Heart right ventricle (tissue), 16 donors: ENCODE results near the gene PSTPIP1. TPM values are rescaled to one million over a fixed set of nuclear protein-coding genes. Genes with fewer than 3 reads are reported as not detected.

ENCODE experiments used
- ATAC-seq, 8 donors: fragments of 200-7000 bp; cut with Tn5 transposase; one replicate each; pipeline ENCODE4 v1.9.1; 2020; ENCODE audit warnings: mild to moderate bottlenecking in 8 of 8, moderate library complexity in 8 of 8, moderate number of reproducible peaks in 1 of 8
- DNase-seq, 2 donors: peaks; one replicate each; pipeline ENCODE4 v3.0.0-alpha.2; 2020
- H3K27ac ChIP-seq, 10 donors: fragments of 200-600 bp; sonication (generic) in 2 of 10; one replicate each; pipeline versions ENCODE4 v1.5.0 to v1.8.0; 2020 to 2022; ENCODE audit warnings: mild to moderate bottlenecking in 3 of 10
- H3K27me3 ChIP-seq, 7 donors: fragments of 200-600 bp; one replicate each; pipeline ENCODE4 v1.8.0; 2021 to 2022; ENCODE audit warnings: mild to moderate bottlenecking in 2 of 7
- H3K36me3 ChIP-seq, 9 donors: fragments of 200-600 bp; sonication (generic) in 1 of 9; one replicate each; pipeline versions ENCODE4 v1.5.0 to v1.8.0; 2020 to 2022; ENCODE audit warnings: mild to moderate bottlenecking in 2 of 9
- H3K4me1 ChIP-seq, 9 donors: fragments of 200-600 bp; sonication (generic) in 1 of 9; one replicate each; pipeline versions ENCODE4 v1.5.0 to v1.8.0; 2020 to 2022; ENCODE audit warnings: mild to moderate bottlenecking in 4 of 9
- H3K4me3 ChIP-seq, 10 donors: fragments of 200-600 bp; sonication (generic) in 2 of 10; one replicate each; pipeline versions ENCODE4 v1.5.0 to v1.8.0; 2020 to 2022; ENCODE audit warnings: mild to moderate bottlenecking in 7 of 10, moderate library complexity in 2 of 10
- H3K9me3 ChIP-seq, 11 donors: fragments of 200-600 bp in 10 of 11; sonication (generic) in 2 of 11; one replicate each; pipeline versions ENCODE4 v1.5.0 to v1.8.0; 2013 to 2022; ENCODE audit warnings: mild to moderate bottlenecking in 2 of 11, control low read depth in 1 of 11, moderate library complexity in 1 of 11
- CTCF ChIP-seq, 9 donors: fragments of 200-600 bp; sonication (generic) in 2 of 9; IDR thresholded peaks; one replicate each; pipeline versions ENCODE4 v1.5.0 to v1.8.0; 2021 to 2022; ENCODE audit warnings: antibody characterized with exemption in 9 of 9, mild to moderate bottlenecking in 5 of 9, moderate library complexity in 1 of 9
- WGBS, 2 donors: extraction: QIAGEN DNeasy Blood & Tissue Kit; methylation state at CpG; one replicate each; pipeline ENCODE4 v1.1.7; 2013; ENCODE audit warnings: inconsistent platforms in 1 of 2; 5-methylcytosine and 5-hydroxymethylcytosine counted together
- intact Hi-C, 10 donors: fragments of 100-400 bp; cut with DNase I; formaldehyde crosslinking; loops; one replicate each; pipeline versions ENCODE4 v1.11.1 to v1.14.2; 2022
- polyA plus RNA-seq, 2 donors: library from polyadenylated mRNA; stranded (reverse); fragments of 200-250 nt; gene quantifications; one replicate each; pipeline ENCODE4 v1.2.3, GENCODE V29; 2013
- total RNA-seq, 10 donors: library from RNA; stranded (reverse); fragmentation: NEBNext Ultra II Directional in 3 of 10; extraction: Animal tissue kit (Norgen Biotek cat#: 25700) in 3 of 10; gene quantifications; one replicate each; pipeline versions ENCODE4 v1.2.1 to v1.2.4, GENCODE V29; 2021 to 2023
- donor health status: Arrhythmogenic right ventricular cardiomyopathy.
- donor health status: ischemic (EF 13 %, LVEDD 7.1; RV severe dilation, severe dysfunction).
- donor health status: healthy with polysubstance abuse.
- donor health status: DM: no; HTN: yes; CAD: no.
- donor health status: DM: no; HTN: no; CAD: no.
- donor health status: ischemic (EF 25% LVEDD 6.9; RV normal size, moderate dysfunction).
- donor health status: ischemic (EF 25% LVEDD 5.7; RV mildly dilated, moderate dysfunction).
- donor health status: healthy.
- donor health status: DM: yes; HTN: yes; CAD: no.
- donor health status: Ischemic cardiomyopathy.
- donor health status: ischemic (EF 35%, LVEDD 5.7; RV mildly dilated, moderate dysfunction).
- donor health status: nonischemic (EF 11% LVEDD 7.7; RV severe dilation, severe dysfunction).
- donor health status: DM: yes; HTN: yes; CAD: no.
- donor health status: PGD.
- donor health status: ischemic (EF 29% LVEDD 5.4; RV normal size, mild dysfunction).
- donor health status: nonischemic (EF 23%, LVEDD 6.1; RV moderate dilation, normal function).

Gene PSTPIP1
- total and polyA plus RNA-seq, 12 donors, result 1.3 to 10.4 (median 2.9) TPM; not detected in 1

GRCh38 chr15:77022646-77023575, 28.0 kb downstream of the PSTPIP1 start:
- ATAC-seq (no peak), DNase-seq (no peak)
- no peak overlapping the region for H3K4me3 ChIP-seq
- intact Hi-C loops, result loop anchor here in 6 of 10 donors (5.0 to 10.0 kb wide), 5 partner anchors 48 to 524 kb away; no protein-coding TSS in a partner anchor
- H3K27me3 ChIP-seq, result no peaks in the 10 kb centered on the region
- peak overlapping the region in 1 of 10 donors; percentile 80 for H3K27ac ChIP-seq
- peaks cover 0 to 49% (median 9%) of the 10 kb centered on the region in 9 donors for H3K4me1 ChIP-seq
- TF ChIP-seq CTCF (IDR thresholded peaks at IDR 0.05), result no peak
- H3K9me3 ChIP-seq, result no peaks in the 10 kb centered on the region
- 89 to 94% methylated on average over 14 of the region's 14 CpGs for WGBS, 2 donors
- peaks cover 0 to 40% (median 0%) of the 10 kb centered on the region in 9 donors for H3K36me3 ChIP-seq

GRCh38 chr15:77023576-77024272, 28.8 kb downstream of the PSTPIP1 start:
- H3K4me1 ChIP-seq, result peaks cover 0 to 45% (median 9%) of the 10 kb centered on the region in 9 donors
- H3K9me3 ChIP-seq, result no peaks in the 10 kb centered on the region
- intact Hi-C loops, result loop anchor here in 7 of 10 donors (1.0 to 10.0 kb wide), 6 partner anchors 49 to 524 kb away; no protein-coding TSS in a partner anchor
- DNase-seq, result no peak
- peaks cover 0 to 39% (median 0%) of the 10 kb centered on the region in 9 donors for H3K36me3 ChIP-seq
- 63 to 70% methylated on average over 20 of the region's 20 CpGs for WGBS, 2 donors
- no peak for TF ChIP-seq CTCF (IDR thresholded peaks at IDR 0.05)
- H3K27ac ChIP-seq, result peak overlapping the region in 1 of 10 donors; percentile 80
- peak in 1 of 8 donors; percentile 6 for ATAC-seq
- no peak overlapping the region for H3K4me3 ChIP-seq
- H3K27me3 ChIP-seq, result peaks cover 0 to 5% (median 0%) of the 10 kb centered on the region in 7 donors

GRCh38 chr15:77024273-77025082, 29.6 kb downstream of the PSTPIP1 start:
- DNase-seq (peak; percentile 63 to 79), ATAC-seq (peak; percentile 38 to 77 (median 54))
- H3K27ac ChIP-seq, result no peak overlapping the region
- peaks cover 0 to 38% (median 9%) of the 10 kb centered on the region in 9 donors for H3K4me1 ChIP-seq
- WGBS, 2 donors, result 32 to 33% methylated on average over 17 of the region's 17 CpGs
- H3K9me3 ChIP-seq, result no peaks in the 10 kb centered on the region
- H3K4me3 ChIP-seq, result no peak overlapping the region
- H3K27me3 ChIP-seq, result peaks cover 0 to 10% (median 0%) of the 10 kb centered on the region in 7 donors
- intact Hi-C loops, result loop anchor here in 9 of 10 donors (1.0 to 10.0 kb wide), 8 partner anchors 50 to 523 kb away; no protein-coding TSS in a partner anchor
- H3K36me3 ChIP-seq, result peaks cover 0 to 43% (median 0%) of the 10 kb centered on the region in 9 donors
- TF ChIP-seq CTCF (IDR thresholded peaks at IDR 0.05), result peak; percentile 93 to 98 (median 97)
